ENCODE data around the gene UGT2B17. TPM values are rescaled to one million over a fixed set of nuclear protein-coding genes. Genes with fewer than 3 reads are reported as not detected.
"Not testable (repeated sequence)": the region's sequence is repeated elsewhere in the genome, so short reads cannot be mapped to it uniquely, and the experiment has no call there.

The UGT2B17 gene
- total and polyA plus RNA-seq, 2 of the 13 experiments (the other 11 are each of a cell fraction or from before 2014, with no cell fraction given), result not detected

DNA sequence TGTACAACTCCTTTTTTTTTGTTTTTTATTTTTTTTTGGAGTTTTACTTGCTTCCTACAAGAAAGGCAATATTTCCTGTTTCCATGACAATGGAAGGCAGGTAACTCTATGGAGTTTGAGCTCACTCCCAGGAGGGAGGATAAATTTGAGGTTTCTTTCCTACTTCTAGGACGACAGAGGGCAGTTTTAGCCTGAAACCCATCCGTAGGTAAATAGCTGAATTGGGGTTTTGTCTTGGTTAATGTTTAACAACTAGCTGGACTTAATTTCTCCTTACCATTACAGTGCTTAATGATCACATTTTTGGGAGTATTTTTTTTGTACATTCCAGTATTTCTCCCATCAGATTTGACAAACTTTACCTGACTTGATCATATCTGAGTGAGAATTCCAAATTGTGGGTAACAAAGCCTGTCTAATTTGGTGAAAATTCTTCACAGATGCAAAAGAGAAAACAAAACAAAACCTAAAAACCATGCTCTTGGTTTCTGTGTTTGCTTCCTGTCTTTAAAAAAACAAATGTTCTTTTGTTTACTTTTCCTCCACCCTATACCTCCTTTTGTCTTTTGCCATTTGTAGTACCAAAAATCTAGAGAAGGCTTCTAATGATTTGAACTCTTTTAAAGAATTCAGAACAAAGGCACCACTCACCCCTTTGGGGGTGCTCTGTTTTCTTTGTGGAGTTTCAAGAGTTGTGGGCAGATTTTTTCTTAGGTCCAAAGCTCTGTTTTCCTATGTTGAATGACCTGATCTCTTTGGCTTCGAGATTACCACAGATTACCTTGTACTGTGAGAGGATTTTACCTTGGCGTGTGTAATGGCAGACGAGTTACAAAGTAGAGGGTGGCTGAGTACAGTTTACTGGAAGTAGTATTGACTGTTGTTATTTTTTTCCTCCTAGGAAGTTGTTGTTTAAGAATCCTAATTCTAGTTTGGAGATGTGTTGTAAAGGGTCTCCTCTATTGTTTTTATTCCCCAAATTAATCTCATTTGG lies 23.0 kb downstream of the UGT2B17 start (continued):
- TF ChIP-seq FOXA1 (IDR thresholded peaks at IDR 0.05); EP300 (CRISPR knock-in tag; IDR thresholded peaks at IDR 0.05; ENCODE audit: borderline replicate concordance); CREM (CRISPR knock-in tag; IDR thresholded peaks at IDR 0.05); SOX13 (IDR thresholded peaks at IDR 0.05): not testable (repeated sequence)
- peak; percentile 48; the same call in 1 of the 2 replicates for TF ChIP-seq FOXA1 (CRISPR knock-in tag; IDR thresholded peaks at IDR 0.05)
- TF ChIP-seq EP300 (IDR thresholded peaks at IDR 0.05; ENCODE audit: low read depth in 2 of 2, low read length in 2 of 2), result peak in 1 of 2 experiments; percentile 46; a peak in 1 of 4 replicates
- TF ChIP-seq, protein P1, sequence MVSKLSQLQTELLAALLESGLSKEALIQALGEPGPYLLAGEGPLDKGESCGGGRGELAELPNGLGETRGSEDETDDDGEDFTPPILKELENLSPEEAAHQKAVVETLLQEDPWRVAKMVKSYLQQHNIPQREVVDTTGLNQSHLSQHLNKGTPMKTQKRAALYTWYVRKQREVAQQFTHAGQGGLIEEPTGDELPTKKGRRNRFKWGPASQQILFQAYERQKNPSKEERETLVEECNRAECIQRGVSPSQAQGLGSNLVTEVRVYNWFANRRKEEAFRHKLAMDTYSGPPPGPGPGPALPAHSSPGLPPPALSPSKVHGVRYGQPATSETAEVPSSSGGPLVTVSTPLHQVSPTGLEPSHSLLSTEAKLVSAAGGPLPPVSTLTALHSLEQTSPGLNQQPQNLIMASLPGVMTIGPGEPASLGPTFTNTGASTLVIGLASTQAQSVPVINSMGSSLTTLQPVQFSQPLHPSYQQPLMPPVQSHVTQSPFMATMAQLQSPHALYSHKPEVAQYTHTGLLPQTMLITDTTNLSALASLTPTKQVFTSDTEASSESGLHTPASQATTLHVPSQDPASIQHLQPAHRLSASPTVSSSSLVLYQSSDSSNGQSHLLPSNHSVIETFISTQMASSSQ (IDR thresholded peaks at IDR 0.05; ENCODE audit: low read depth), result peak; percentile 74
- TF ChIP-seq, protein P1 (CRISPR knock-in tag; IDR thresholded peaks at IDR 0.05; ENCODE audit: borderline replicate concordance), result peak; percentile 85; the same call in 1 of the 2 replicates
- 0 out of 2 replicates have a peak, but pooled peaks have one; percentile 19 for TF ChIP-seq ISL2 (CRISPR knock-in tag; IDR thresholded peaks at IDR 0.05)
- peak; percentile 30; the same call in 1 of the 2 replicates for TF ChIP-seq ZMYM4 (CRISPR knock-in tag; IDR thresholded peaks at IDR 0.05)
- TF ChIP-seq, protein P2, sequence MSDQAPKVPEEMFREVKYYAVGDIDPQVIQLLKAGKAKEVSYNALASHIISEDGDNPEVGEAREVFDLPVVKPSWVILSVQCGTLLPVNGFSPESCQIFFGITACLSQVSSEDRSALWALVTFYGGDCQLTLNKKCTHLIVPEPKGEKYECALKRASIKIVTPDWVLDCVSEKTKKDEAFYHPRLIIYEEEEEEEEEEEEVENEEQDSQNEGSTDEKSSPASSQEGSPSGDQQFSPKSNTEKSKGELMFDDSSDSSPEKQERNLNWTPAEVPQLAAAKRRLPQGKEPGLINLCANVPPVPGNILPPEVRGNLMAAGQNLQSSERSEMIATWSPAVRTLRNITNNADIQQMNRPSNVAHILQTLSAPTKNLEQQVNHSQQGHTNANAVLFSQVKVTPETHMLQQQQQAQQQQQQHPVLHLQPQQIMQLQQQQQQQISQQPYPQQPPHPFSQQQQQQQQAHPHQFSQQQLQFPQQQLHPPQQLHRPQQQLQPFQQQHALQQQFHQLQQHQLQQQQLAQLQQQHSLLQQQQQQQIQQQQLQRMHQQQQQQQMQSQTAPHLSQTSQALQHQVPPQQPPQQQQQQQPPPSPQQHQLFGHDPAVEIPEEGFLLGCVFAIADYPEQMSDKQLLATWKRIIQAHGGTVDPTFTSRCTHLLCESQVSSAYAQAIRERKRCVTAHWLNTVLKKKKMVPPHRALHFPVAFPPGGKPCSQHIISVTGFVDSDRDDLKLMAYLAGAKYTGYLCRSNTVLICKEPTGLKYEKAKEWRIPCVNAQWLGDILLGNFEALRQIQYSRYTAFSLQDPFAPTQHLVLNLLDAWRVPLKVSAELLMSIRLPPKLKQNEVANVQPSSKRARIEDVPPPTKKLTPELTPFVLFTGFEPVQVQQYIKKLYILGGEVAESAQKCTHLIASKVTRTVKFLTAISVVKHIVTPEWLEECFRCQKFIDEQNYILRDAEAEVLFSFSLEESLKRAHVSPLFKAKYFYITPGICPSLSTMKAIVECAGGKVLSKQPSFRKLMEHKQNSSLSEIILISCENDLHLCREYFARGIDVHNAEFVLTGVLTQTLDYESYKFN (CRISPR knock-in tag; conservative IDR thresholded peaks at IDR 0.05), result 0 out of 2 replicates have a peak, but pooled peaks have one; percentile 39
- TF ChIP-seq CREM (IDR thresholded peaks at IDR 0.05), result peak; percentile 39; the same call in 1 of the 2 replicates
- TF ChIP-seq SAP130 (CRISPR knock-in tag; IDR thresholded peaks at IDR 0.05; ENCODE audit: low read depth), result 0 out of 2 replicates have a peak, but pooled peaks have one; percentile 22
- TF ChIP-seq SOX13 (CRISPR knock-in tag; conservative IDR thresholded peaks at IDR 0.05 in 1 of 2, IDR thresholded peaks at IDR 0.05 in 1 of 2), result peak in 1 of 2 experiments; percentile 81; a peak in 2 of 4 replicates
- peak; percentile 44 for TF ChIP-seq HNF4A (CRISPR knock-in tag; IDR thresholded peaks at IDR 0.05)
- peak; percentile 71; the same call in 1 of the 2 replicates for TF ChIP-seq SOX5 (CRISPR knock-in tag; IDR thresholded peaks at IDR 0.05; ENCODE audit: borderline replicate concordance)

Measured in HepG2 (cell line).